WI38 (cell line): Measurements from ENCODE around the gene TMEM263.

Experiments
- H3K4me3 ChIP-seq: 2 replicates; pipeline ENCODE4 v1.5.1; 2011; ENCODE audit warnings: low read depth, mild to moderate bottlenecking, control low read depth, low read length
- CTCF ChIP-seq: IDR thresholded peaks from 2 replicates; pipeline ENCODE4 v1.5.1; 2012; ENCODE audit warnings: low read depth, mild to moderate bottlenecking, control low read depth, low read length

The TMEM263 gene

GRCh38 chr12:106976668-106977067 is 21.0 kb downstream of the TMEM263 start:
- no peak for TF ChIP-seq CTCF

GRCh38 chr12:106978035-106978800 is 22.5 kb downstream of the TMEM263 start:
- TF ChIP-seq CTCF, result no peak
- no peak overlapping the region for H3K4me3 ChIP-seq

More at GRCh38 chr12:106976668-106977067, 21.0 kb downstream of the TMEM263 start:
- H3K4me3 ChIP-seq, result no peak overlapping the region

- no peak overlapping the region for H3K4me3 ChIP-seq
- no peak for TF ChIP-seq CTCF
These were observed 25.2 kb downstream of the TMEM263 start for GRCh38 chr12:106980944-106981343.

- H3K4me3 ChIP-seq, result no peak overlapping the region
- no peak for TF ChIP-seq CTCF
These were observed 26.1 kb downstream of the TMEM263 start for GRCh38 chr12:106981788-106982187.

- no peak overlapping the region for H3K4me3 ChIP-seq
- TF ChIP-seq CTCF, result no peak
These were observed 26.5 kb downstream of the TMEM263 start for GRCh38 chr12:106982229-106982628.

GRCh38 chr12:106984588-106985137 is 29.0 kb downstream of the TMEM263 start:
- no peak for TF ChIP-seq CTCF

GRCh38 chr12:106985479-106985878 is 29.8 kb downstream of the TMEM263 start:
- no peak for TF ChIP-seq CTCF
- no peak overlapping the region; the same call in 1 of the 2 replicates for H3K4me3 ChIP-seq

More at GRCh38 chr12:106984588-106985137, 29.0 kb downstream of the TMEM263 start:
- H3K4me3 ChIP-seq, result no peak overlapping the region
